SK-N-SH (cell line): ENCODE measurements around the gene RNU4-1. TPM values are rescaled to one million over a fixed set of nuclear protein-coding genes. Genes with fewer than 3 reads are reported as not detected.

Experiments
- CTCF ChIA-PET: fragments of 300-600, 350-600 bp; formaldehyde crosslinking; extraction: SDS; loops from one replicate; lab custom pipeline; 2021; lab: Yijun Ruan, JAX
- POLR2A ChIA-PET: fragments of 350-600 bp; sonication (Branson Sonifier 250); formaldehyde crosslinking; extraction: SDS; loops from one replicate; lab custom pipeline; 2020; ENCODE audit warnings: antibody characterized with exemption, inconsistent platforms; lab: Yijun Ruan, JAX
- DNase-seq: peaks from one replicate; pipeline ENCODE4 v3.0.0; 2012
- H2AFZ ChIP-seq: fragments of 200-600 bp; sonication (generic); 2 replicates; pipeline ENCODE4 v1.8.1; 2016; ENCODE audit warnings: antibody characterized with exemption, mild to moderate bottlenecking, low read depth
- H3F3A ChIP-seq: fragments of 200-600 bp; sonication (generic); replicated peaks from 2 replicates; pipeline ENCODE3; 2016; ENCODE audit warnings: antibody characterized with exemption, mild to moderate bottlenecking; ENCODE audit not compliant: insufficient read depth
- H3K27ac ChIP-seq, 2 experiments: fragments of 200-500 bp in 1 of 2; fragments of 200-600 bp in 1 of 2; sonication (Bioruptor generic) in 1 of 2; sonication (generic), shearing (Covaris generic) in 1 of 2; 2 replicates each; pipeline versions ENCODE4 v1.5.1 to v1.6.1; 2014 to 2016; ENCODE audit warnings: low read depth in 2 of 2, inconsistent platforms in 1 of 2, low read length in 1 of 2, mild to moderate bottlenecking in 1 of 2, mixed read lengths in 1 of 2
- H3K27me3 ChIP-seq: fragments of 200-600 bp; sonication (generic), shearing (Covaris generic); 2 replicates; pipeline ENCODE4 v1.6.1; 2016; ENCODE audit warnings: mixed run types; ENCODE audit not compliant: insufficient read depth
- H3K36me3 ChIP-seq, 2 experiments: fragments of 200-500 bp in 1 of 2; fragments of 200-600 bp in 1 of 2; sonication (Bioruptor generic) in 1 of 2; sonication (generic) in 1 of 2; replicated peaks in 1 of 2; 2 replicates each; pipeline versions ENCODE3 to v1.5.1; 2014 to 2016; ENCODE audit warnings: low read length in 1 of 2, mild to moderate bottlenecking in 1 of 2; ENCODE audit not compliant: insufficient read depth in 2 of 2, control insufficient read depth in 1 of 2
- H3K4me1 ChIP-seq, 2 experiments: fragments of 200-500 bp in 1 of 2; fragments of 200-600 bp in 1 of 2; sonication (Bioruptor generic) in 1 of 2; sonication (generic), shearing (Covaris generic) in 1 of 2; 2 replicates each; pipeline versions ENCODE4 v1.5.1 to v1.6.1; 2014 to 2016; ENCODE audit warnings: low read depth in 1 of 2, low read length in 1 of 2, mixed run types in 1 of 2; ENCODE audit not compliant: insufficient read depth in 2 of 2, control insufficient read depth in 1 of 2
- H3K4me2 ChIP-seq: fragments of 200-600 bp; sonication (generic), shearing (Covaris generic); 2 replicates; pipeline ENCODE4 v1.6.1; 2017; ENCODE audit warnings: mixed run types
- H3K4me3 ChIP-seq, 2 experiments: fragments of 200-500 bp in 1 of 2; fragments of 200-600 bp in 1 of 2; sonication (Bioruptor generic) in 1 of 2; sonication (generic), shearing (Covaris generic) in 1 of 2; 2 replicates each; pipeline versions ENCODE4 v1.5.1 to v1.8.1; 2014 to 2016; ENCODE audit warnings: low read depth in 2 of 2, inconsistent platforms in 1 of 2, low read length in 1 of 2, mild to moderate bottlenecking in 1 of 2, mixed read lengths in 1 of 2, moderate library complexity in 1 of 2
- H3K79me2 ChIP-seq: fragments of 200-600 bp; sonication (generic); 2 replicates; pipeline ENCODE4 v1.8.1; 2017; ENCODE audit warnings: mild to moderate bottlenecking; ENCODE audit not compliant: insufficient read depth
- H3K9ac ChIP-seq: fragments of 200-600 bp; sonication (generic); 2 replicates; pipeline ENCODE4 v1.6.1; 2017; ENCODE audit warnings: mixed run types
- H3K9me2 ChIP-seq: fragments of 200-600 bp; sonication (generic); 2 replicates; pipeline ENCODE4 v1.6.1; 2017; ENCODE audit warnings: mixed run types
- H3K9me3 ChIP-seq: fragments of 200-600 bp; sonication (generic); 2 replicates; pipeline ENCODE4 v1.6.1; 2017; ENCODE audit warnings: mixed run types, mild to moderate bottlenecking, moderate library complexity
- H4K20me1 ChIP-seq: fragments of 200-600 bp; sonication (generic); 2 replicates; pipeline ENCODE4 v1.6.1; 2017; ENCODE audit warnings: mild to moderate bottlenecking, mixed run types; ENCODE audit not compliant: insufficient read depth
- CHD2 ChIP-seq: fragments of 150-350 bp; IDR thresholded peaks from 2 replicates; pipeline ENCODE4 v1.6.1; 2018; ENCODE audit warnings: low read length; ENCODE audit not compliant: partially characterized antibody
- IRF3 ChIP-seq: fragments of 150-350 bp; IDR thresholded peaks from 2 replicates; pipeline ENCODE4 v1.6.1; 2016; ENCODE audit warnings: mild to moderate bottlenecking, low read depth, low read length
- JUND ChIP-seq: IDR thresholded peaks from 2 replicates; pipeline ENCODE4 v1.4.0; 2012
- MEF2A ChIP-seq: IDR thresholded peaks from 2 replicates; pipeline ENCODE4 v1.4.0; 2012; ENCODE audit warnings: low read depth, borderline replicate concordance
- POLR2AphosphoS5 ChIP-seq: IDR thresholded peaks from 2 replicates; pipeline ENCODE4 v1.6.1; 2012; ENCODE audit warnings: low read depth, low read length
- REST ChIP-seq: IDR thresholded peaks from 2 replicates; pipeline ENCODE4 v1.6.1; 2012; ENCODE audit warnings: mild to moderate bottlenecking, low read depth, low read length, moderate library complexity
- RFX5 ChIP-seq: IDR thresholded peaks from 2 replicates; pipeline ENCODE4 v1.6.1; 2012; ENCODE audit warnings: mild to moderate bottlenecking, improper control_type of control experiment, low read length
- RXRA ChIP-seq: IDR thresholded peaks from 2 replicates; pipeline ENCODE4 v1.4.0; 2012; ENCODE audit warnings: low read depth, mild to moderate bottlenecking, borderline replicate concordance
- SMC3 ChIP-seq: IDR thresholded peaks from 2 replicates; pipeline ENCODE4 v1.6.1; 2012; ENCODE audit warnings: low read depth, low read length, improper control_type of control experiment
- TCF12 ChIP-seq: IDR thresholded peaks from 2 replicates; pipeline ENCODE4 v1.4.0; 2012
- WGBS: methylation state at CpG from one replicate; pipeline ENCODE4 v1.1.6; 2017; ENCODE audit warnings: low lambda C conversion rate; 5-methylcytosine and 5-hydroxymethylcytosine counted together
- polyA plus RNA-seq, 3 experiments: library from polyadenylated mRNA; depleted of rRNA; stranded (reverse); fragments of >200 nt; gene quantifications; 2 replicates each; pipeline ENCODE4 v1.2.3, GENCODE V29; 2012
- TF ChIP-seq, protein P1 (sequence below): fragments of 150-350 bp; IDR thresholded peaks from 2 replicates; pipeline ENCODE4 v1.6.1; 2017; ENCODE audit warnings: antibody characterized with exemption, low read length, low read depth, borderline replicate concordance
- TF ChIP-seq, protein P2 (sequence below): fragments of 200-600 bp; sonication (generic); IDR thresholded peaks from 2 replicates; pipeline ENCODE4 v1.6.1; 2017; ENCODE audit warnings: antibody characterized with exemption, mild to moderate bottlenecking, moderate library complexity
- TF ChIP-seq, protein P3 (sequence below): IDR thresholded peaks from 2 replicates; pipeline ENCODE4 v1.4.0; 2012; ENCODE audit warnings: low read depth, borderline replicate concordance

RNU4-1 gene
- polyA plus RNA-seq, 1 of the 3 experiments (the other 2 are of a cell fraction), result not detected

- ChIA-PET POLR2A (no interaction called here), CTCF (interaction anchor here (2.3 kb wide), 1 partner anchor 99 kb away, joined by 9 read pairs; no protein-coding TSS in a partner anchor)
- no peak for DNase-seq
- no peak overlapping the region for H2AFZ ChIP-seq
- no peaks in the 10 kb centered on the region for H3F3A ChIP-seq
- H3K27me3 ChIP-seq, result no peaks in the 10 kb centered on the region; the same call in 1 of the 2 replicates
- H3K9me2 ChIP-seq, result no peaks in the 10 kb centered on the region
- H3K27ac ChIP-seq, result no peak overlapping the region
- H3K9ac ChIP-seq, result no peak overlapping the region
- H3K4me2 ChIP-seq, result no peak overlapping the region
- H3K9me3 ChIP-seq, result no peaks in the 10 kb centered on the region
- no peaks in the 10 kb centered on the region for H3K79me2 ChIP-seq
- no peaks in the 10 kb centered on the region for H3K36me3 ChIP-seq
- no peak overlapping the region for H3K4me3 ChIP-seq
- no peaks in the 10 kb centered on the region for H3K4me1 ChIP-seq
- no peak for TF ChIP-seq CHD2
- TF ChIP-seq, protein P1, sequence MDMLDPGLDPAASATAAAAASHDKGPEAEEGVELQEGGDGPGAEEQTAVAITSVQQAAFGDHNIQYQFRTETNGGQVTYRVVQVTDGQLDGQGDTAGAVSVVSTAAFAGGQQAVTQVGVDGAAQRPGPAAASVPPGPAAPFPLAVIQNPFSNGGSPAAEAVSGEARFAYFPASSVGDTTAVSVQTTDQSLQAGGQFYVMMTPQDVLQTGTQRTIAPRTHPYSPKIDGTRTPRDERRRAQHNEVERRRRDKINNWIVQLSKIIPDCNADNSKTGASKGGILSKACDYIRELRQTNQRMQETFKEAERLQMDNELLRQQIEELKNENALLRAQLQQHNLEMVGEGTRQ, result no peak
- no peaks in the 10 kb centered on the region for H4K20me1 ChIP-seq
- WGBS, result 47% methylated on average over 3 of the region's 3 CpGs
These were observed 38.4 kb upstream of the RNU4-1 start for GRCh38 chr12:120331390-120331789.

GRCh38 chr12:120328228-120328627, 35.2 kb upstream of the RNU4-1 start:
- Histone ChIP-seq H3K9me3 (no peaks in the 10 kb centered on the region), H3K36me3 (no peaks in the 10 kb centered on the region), H3K9ac (no peak overlapping the region), H2AFZ (no peak overlapping the region), H3F3A (no peaks in the 10 kb centered on the region), H3K4me3 (no peak overlapping the region), H3K79me2 (no peaks in the 10 kb centered on the region), H4K20me1 (no peaks in the 10 kb centered on the region), H3K9me2 (no peaks in the 10 kb centered on the region), H3K27ac (no peak overlapping the region), H3K4me2 (no peak overlapping the region), H3K27me3 (no peaks in the 10 kb centered on the region; the same call in 1 of the 2 replicates), H3K4me1 (no peaks in the 10 kb centered on the region)
- POLR2A ChIA-PET, result no interaction called here
- no peak for DNase-seq
- CTCF ChIA-PET, result interaction anchor here (1.8 kb wide), 1 partner anchor 100 kb away, joined by 7 read pairs; no protein-coding TSS in a partner anchor
- 58% methylated on average over 4 of the region's 4 CpGs for WGBS
- no peak for TF ChIP-seq JUND
- no peak for TF ChIP-seq RFX5
- TF ChIP-seq REST, result no peak
- TF ChIP-seq POLR2AphosphoS5, result no peak
- no peak for TF ChIP-seq RXRA
- no peak for TF ChIP-seq SMC3
- TF ChIP-seq IRF3, result no peak
- no peak for TF ChIP-seq TCF12
- TF ChIP-seq, protein P2, sequence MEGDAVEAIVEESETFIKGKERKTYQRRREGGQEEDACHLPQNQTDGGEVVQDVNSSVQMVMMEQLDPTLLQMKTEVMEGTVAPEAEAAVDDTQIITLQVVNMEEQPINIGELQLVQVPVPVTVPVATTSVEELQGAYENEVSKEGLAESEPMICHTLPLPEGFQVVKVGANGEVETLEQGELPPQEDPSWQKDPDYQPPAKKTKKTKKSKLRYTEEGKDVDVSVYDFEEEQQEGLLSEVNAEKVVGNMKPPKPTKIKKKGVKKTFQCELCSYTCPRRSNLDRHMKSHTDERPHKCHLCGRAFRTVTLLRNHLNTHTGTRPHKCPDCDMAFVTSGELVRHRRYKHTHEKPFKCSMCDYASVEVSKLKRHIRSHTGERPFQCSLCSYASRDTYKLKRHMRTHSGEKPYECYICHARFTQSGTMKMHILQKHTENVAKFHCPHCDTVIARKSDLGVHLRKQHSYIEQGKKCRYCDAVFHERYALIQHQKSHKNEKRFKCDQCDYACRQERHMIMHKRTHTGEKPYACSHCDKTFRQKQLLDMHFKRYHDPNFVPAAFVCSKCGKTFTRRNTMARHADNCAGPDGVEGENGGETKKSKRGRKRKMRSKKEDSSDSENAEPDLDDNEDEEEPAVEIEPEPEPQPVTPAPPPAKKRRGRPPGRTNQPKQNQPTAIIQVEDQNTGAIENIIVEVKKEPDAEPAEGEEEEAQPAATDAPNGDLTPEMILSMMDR, result no peak
- TF ChIP-seq, protein P3, sequence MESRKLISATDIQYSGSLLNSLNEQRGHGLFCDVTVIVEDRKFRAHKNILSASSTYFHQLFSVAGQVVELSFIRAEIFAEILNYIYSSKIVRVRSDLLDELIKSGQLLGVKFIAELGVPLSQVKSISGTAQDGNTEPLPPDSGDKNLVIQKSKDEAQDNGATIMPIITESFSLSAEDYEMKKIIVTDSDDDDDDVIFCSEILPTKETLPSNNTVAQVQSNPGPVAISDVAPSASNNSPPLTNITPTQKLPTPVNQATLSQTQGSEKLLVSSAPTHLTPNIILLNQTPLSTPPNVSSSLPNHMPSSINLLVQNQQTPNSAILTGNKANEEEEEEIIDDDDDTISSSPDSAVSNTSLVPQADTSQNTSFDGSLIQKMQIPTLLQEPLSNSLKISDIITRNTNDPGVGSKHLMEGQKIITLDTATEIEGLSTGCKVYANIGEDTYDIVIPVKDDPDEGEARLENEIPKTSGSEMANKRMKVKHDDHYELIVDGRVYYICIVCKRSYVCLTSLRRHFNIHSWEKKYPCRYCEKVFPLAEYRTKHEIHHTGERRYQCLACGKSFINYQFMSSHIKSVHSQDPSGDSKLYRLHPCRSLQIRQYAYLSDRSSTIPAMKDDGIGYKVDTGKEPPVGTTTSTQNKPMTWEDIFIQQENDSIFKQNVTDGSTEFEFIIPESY, result no peak
- no peak for TF ChIP-seq MEF2A
